VCaP (cell line): Measurements from ENCODE around the gene TBC1D1.

Experiments
- H3K27ac ChIP-seq: fragments of 450-650 bp; 2 replicates; pipeline ENCODE4 v1.5.1; 2017
- CTCF ChIP-seq: fragments of 450-650 bp; conservative IDR thresholded peaks from 2 replicates; pipeline ENCODE4 v1.5.1; 2017; ENCODE audit warnings: mild to moderate bottlenecking, moderate library complexity

The TBC1D1 gene

GRCh38 chr4:38100474-38101255 lies 209.8 kb downstream of the TBC1D1 start:
- no peak for TF ChIP-seq CTCF
- no peak overlapping the region for H3K27ac ChIP-seq

GRCh38 chr4:38101563-38101962 lies 210.7 kb downstream of the TBC1D1 start:
- TF ChIP-seq CTCF, result no peak
- no peak overlapping the region for H3K27ac ChIP-seq

- no peak for TF ChIP-seq CTCF
- peak overlapping the region; percentile 81 for H3K27ac ChIP-seq
Measured at GRCh38 chr4:38102957-38103588, 212.2 kb downstream of the TBC1D1 start.

- no peak for TF ChIP-seq CTCF
- H3K27ac ChIP-seq, result no peak overlapping the region
Measured at GRCh38 chr4:38105475-38106220, 214.8 kb downstream of the TBC1D1 start.

- no peak for TF ChIP-seq CTCF
- H3K27ac ChIP-seq, result no peak overlapping the region
Measured at GRCh38 chr4:38106311-38106710, 215.4 kb downstream of the TBC1D1 start.

GRCh38 chr4:38106886-38107514 lies 216.1 kb downstream of the TBC1D1 start:
- no peak overlapping the region for H3K27ac ChIP-seq
- no peak for TF ChIP-seq CTCF

GRCh38 chr4:38107818-38108217 lies 216.9 kb downstream of the TBC1D1 start:
- no peak for TF ChIP-seq CTCF
- H3K27ac ChIP-seq, result no peak overlapping the region
